Measurements from ENCODE around the gene EPS8L2.

EPS8L2 gene

GRCh38 chr11:763549-764321 lies 57.7 kb downstream of the EPS8L2 start:
- FAIRE-seq: no peak

GRCh38 chr11:764322-765024 lies 58.4 kb downstream of the EPS8L2 start:
- FAIRE-seq: no peak

- no peak for FAIRE-seq
Measured at GRCh38 chr11:765025-765801, 59.2 kb downstream of the EPS8L2 start.

- no peak for FAIRE-seq
Measured at GRCh38 chr11:765802-766091, 59.7 kb downstream of the EPS8L2 start.

GRCh38 chr11:766106-766935 lies 60.3 kb downstream of the EPS8L2 start:
- no peak for FAIRE-seq

GRCh38 chr11:766936-767210 lies 60.8 kb downstream of the EPS8L2 start:
- FAIRE-seq: no peak

- FAIRE-seq: no peak
Measured at GRCh38 chr11:767238-767637, 61.2 kb downstream of the EPS8L2 start.

GRCh38 chr11:769887-770641 lies 64.0 kb downstream of the EPS8L2 start:
- FAIRE-seq: no peak

GRCh38 chr11:770642-771616 lies 64.9 kb downstream of the EPS8L2 start:
- FAIRE-seq: no peak

- FAIRE-seq: no peak
Measured at GRCh38 chr11:771617-772204, 65.7 kb downstream of the EPS8L2 start.

GRCh38 chr11:772429-773390 lies 66.7 kb downstream of the EPS8L2 start:
- no peak for FAIRE-seq

- FAIRE-seq: no peak
Measured at GRCh38 chr11:773425-773824, 67.4 kb downstream of the EPS8L2 start.

GRCh38 chr11:773830-774229 lies 67.8 kb downstream of the EPS8L2 start:
- no peak for FAIRE-seq

- no peak for FAIRE-seq
Measured at GRCh38 chr11:774873-775592, 69.0 kb downstream of the EPS8L2 start.

- FAIRE-seq: no peak
Measured at GRCh38 chr11:776263-776560, 70.2 kb downstream of the EPS8L2 start.

GRCh38 chr11:776561-777287 lies 70.7 kb downstream of the EPS8L2 start:
- FAIRE-seq: no peak

Measured in G401.6 (cell line).